Fibroblast of villous mesenchyme (primary cell): Measurements from ENCODE around the gene CCDC60. TPM values are rescaled to one million over a fixed set of nuclear protein-coding genes. Genes with fewer than 3 reads are reported as not detected.

Source experiments
- DNase-seq: peaks from one replicate; pipeline ENCODE4 v3.0.0-alpha.2; 2010; ENCODE audit warnings: low read depth
- H3K4me3 ChIP-seq: 2 replicates; pipeline ENCODE4 v1.5.1; 2011; ENCODE audit warnings: low read depth, mild to moderate bottlenecking, low read length
- total RNA-seq: library from RNA; depleted of rRNA; stranded (reverse); fragments of >200 nt; gene quantifications from 2 replicates; pipeline ENCODE4 v1.2.3, GENCODE V29; 2012
- TF ChIP-seq, protein P1 (sequence below): IDR thresholded peaks from 2 replicates; pipeline ENCODE4 v1.5.1; 2012; ENCODE audit warnings: low read depth, mild to moderate bottlenecking, low read length; ENCODE audit not compliant: insufficient read depth

Gene CCDC60
- total RNA-seq, 1 donor, result not detected

DNA sequence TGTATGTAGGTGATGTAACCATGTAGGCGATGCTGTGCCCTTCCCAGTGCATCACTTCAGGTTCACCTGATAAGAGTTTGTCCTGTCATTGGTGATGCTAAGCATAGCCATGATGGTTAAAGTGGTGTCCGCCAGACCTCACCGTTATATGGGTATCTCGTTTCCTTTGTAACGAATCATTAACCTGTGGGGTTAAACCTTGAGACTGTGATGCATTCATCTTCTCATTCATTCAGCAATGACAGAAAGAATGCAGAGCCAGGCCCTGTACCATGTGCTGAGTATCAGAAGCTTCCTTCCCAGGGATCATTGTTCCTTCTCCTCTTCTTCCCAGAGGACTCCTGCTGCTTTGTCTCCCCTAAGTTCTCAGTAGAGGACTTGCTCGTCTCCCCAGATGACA lies 84.9 kb downstream of the CCDC60 start:
- H3K4me3 ChIP-seq, result no peak overlapping the region
- TF ChIP-seq, protein P1, sequence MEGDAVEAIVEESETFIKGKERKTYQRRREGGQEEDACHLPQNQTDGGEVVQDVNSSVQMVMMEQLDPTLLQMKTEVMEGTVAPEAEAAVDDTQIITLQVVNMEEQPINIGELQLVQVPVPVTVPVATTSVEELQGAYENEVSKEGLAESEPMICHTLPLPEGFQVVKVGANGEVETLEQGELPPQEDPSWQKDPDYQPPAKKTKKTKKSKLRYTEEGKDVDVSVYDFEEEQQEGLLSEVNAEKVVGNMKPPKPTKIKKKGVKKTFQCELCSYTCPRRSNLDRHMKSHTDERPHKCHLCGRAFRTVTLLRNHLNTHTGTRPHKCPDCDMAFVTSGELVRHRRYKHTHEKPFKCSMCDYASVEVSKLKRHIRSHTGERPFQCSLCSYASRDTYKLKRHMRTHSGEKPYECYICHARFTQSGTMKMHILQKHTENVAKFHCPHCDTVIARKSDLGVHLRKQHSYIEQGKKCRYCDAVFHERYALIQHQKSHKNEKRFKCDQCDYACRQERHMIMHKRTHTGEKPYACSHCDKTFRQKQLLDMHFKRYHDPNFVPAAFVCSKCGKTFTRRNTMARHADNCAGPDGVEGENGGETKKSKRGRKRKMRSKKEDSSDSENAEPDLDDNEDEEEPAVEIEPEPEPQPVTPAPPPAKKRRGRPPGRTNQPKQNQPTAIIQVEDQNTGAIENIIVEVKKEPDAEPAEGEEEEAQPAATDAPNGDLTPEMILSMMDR, result no peak
- DNase-seq, result no peak

DNA sequence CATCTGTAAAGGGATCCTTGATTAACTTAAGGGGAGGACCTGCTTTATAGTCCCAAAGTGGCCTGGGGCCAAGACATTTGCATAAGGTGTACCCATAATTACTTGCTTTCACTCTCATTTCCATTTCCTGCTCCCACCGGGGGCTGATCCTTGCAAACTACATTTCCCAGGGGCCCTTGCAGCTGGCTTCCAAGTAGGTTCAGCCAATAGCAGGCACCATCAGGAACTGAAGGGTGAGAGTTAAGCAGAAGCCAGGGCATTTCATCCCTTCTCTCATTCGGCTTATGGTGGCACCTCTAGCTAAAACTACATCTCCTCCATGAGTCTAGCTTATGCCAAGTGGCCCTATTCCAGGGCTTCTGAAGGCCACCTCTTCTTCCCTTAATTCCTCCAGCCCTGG lies 88.8 kb downstream of the CCDC60 start:
- TF ChIP-seq, protein P1, result no peak
- DNase-seq, result no peak
- no peak overlapping the region for H3K4me3 ChIP-seq

DNA sequence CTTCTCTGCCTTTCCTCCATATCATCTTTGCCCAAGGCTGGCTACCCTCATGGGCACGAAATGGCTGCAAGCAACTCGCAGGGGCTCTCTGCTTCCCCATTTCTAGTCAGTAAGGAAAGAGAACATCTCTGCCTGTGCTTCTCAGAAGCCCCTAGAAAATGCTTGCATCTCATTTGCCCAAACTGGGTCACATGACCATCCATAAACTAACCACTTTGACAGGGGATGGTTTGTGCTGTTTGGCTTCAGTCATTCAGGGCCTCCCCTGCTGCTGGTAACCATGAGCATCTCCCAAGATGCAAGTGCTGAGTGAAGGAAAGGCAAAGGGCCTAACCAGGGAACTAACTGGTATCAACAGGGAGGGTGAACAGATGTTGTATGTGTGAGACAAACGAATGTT lies 91.1 kb downstream of the CCDC60 start:
- H3K4me3 ChIP-seq, result no peak overlapping the region
- no peak for DNase-seq
- TF ChIP-seq, protein P1, result no peak

GRCh38 chr12:119431151-119431550 lies 96.6 kb downstream of the CCDC60 start:
- TF ChIP-seq, protein P1, result no peak
- DNase-seq, result no peak
- H3K4me3 ChIP-seq, result no peak overlapping the region

DNA sequence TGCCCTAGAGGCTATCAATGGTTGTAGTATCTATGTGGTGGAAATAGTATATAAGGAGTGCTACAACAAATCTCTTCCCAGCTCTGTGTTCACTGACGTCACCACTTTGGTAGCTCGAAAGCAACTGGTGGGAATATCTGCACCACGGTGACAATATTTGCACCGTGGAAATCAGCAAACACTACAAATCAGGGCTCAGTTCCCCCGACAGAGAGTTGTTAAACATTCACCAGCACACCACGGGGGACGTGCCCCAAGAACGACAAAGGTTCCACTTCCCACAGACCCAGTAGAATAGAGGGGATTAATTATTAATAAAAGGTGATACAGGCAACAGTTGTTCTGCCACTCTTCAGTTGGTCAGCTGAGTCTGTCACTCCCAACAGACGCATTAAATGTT lies 98.4 kb downstream of the CCDC60 start:
- TF ChIP-seq, protein P1, result no peak
- no peak for DNase-seq
- H3K4me3 ChIP-seq, result no peak overlapping the region

- TF ChIP-seq, protein P1, result no peak
- DNase-seq, result no peak
- H3K4me3 ChIP-seq, result no peak overlapping the region
These were observed 106.4 kb downstream of the CCDC60 start for GRCh38 chr12:119440803-119441360.

GRCh38 chr12:119444462-119445044 lies 110.0 kb downstream of the CCDC60 start:
- TF ChIP-seq, protein P1, result peak; percentile 56
- peak; percentile 3 for DNase-seq
- H3K4me3 ChIP-seq, result no peak overlapping the region
